Activated T-cell treated with anti-CD3 and anti-CD28 coated beads for 1 hour (primary cell): ENCODE measurements around the gene GHR.

ENCODE experiments used
- DNase-seq: peaks from one replicate; pipeline ENCODE4 v3.0.0-alpha.2; 2020; ENCODE audit warnings: low read depth

The GHR gene

GRCh38 chr5:42516282-42517042, 93.2 kb downstream of the GHR start:
- DNase-seq = no peak

- no peak for DNase-seq
Observed at GRCh38 chr5:42517164-42517563, 93.9 kb downstream of the GHR start.

GRCh38 chr5:42518595-42519221, 95.5 kb downstream of the GHR start:
- no peak for DNase-seq

- DNase-seq = no peak
Observed at GRCh38 chr5:42520203-42520602, 97.0 kb downstream of the GHR start.

- DNase-seq = no peak
Observed at GRCh38 chr5:42520957-42521356, 97.7 kb downstream of the GHR start.

GRCh38 chr5:42521406-42521805, 98.2 kb downstream of the GHR start:
- no peak for DNase-seq

GRCh38 chr5:42522783-42523182, 99.5 kb downstream of the GHR start:
- DNase-seq = no peak

GRCh38 chr5:42526179-42526578, 102.9 kb downstream of the GHR start:
- DNase-seq = no peak

- DNase-seq = no peak
Observed at GRCh38 chr5:42531611-42532010, 108.4 kb downstream of the GHR start.

GRCh38 chr5:42542106-42542505, 118.9 kb downstream of the GHR start:
- no peak for DNase-seq

GRCh38 chr5:42543774-42544173, 120.5 kb downstream of the GHR start:
- DNase-seq = no peak

GRCh38 chr5:42545038-42545437, 121.8 kb downstream of the GHR start:
- no peak for DNase-seq

- DNase-seq = no peak
Observed at GRCh38 chr5:42547141-42547540, 123.9 kb downstream of the GHR start.

- no peak for DNase-seq
Observed at GRCh38 chr5:42547894-42548293, 124.7 kb downstream of the GHR start.

GRCh38 chr5:42552597-42552996, 129.4 kb downstream of the GHR start:
- no peak for DNase-seq

- DNase-seq = no peak
Observed at GRCh38 chr5:42553461-42553860, 130.2 kb downstream of the GHR start.

GRCh38 chr5:42555010-42555409, 131.8 kb downstream of the GHR start:
- DNase-seq = no peak

GRCh38 chr5:42555797-42556196, 132.6 kb downstream of the GHR start:
- no peak for DNase-seq

- DNase-seq = no peak
Observed at GRCh38 chr5:42557689-42558088, 134.4 kb downstream of the GHR start.

GRCh38 chr5:42561656-42562055, 138.4 kb downstream of the GHR start:
- no peak for DNase-seq

- DNase-seq = no peak
Observed at GRCh38 chr5:42564689-42565356, 141.6 kb downstream of the GHR start.

- DNase-seq = no peak
Observed at GRCh38 chr5:42566652-42567295, 143.5 kb downstream of the GHR start.

GRCh38 chr5:42569325-42569724, 146.1 kb downstream of the GHR start:
- no peak for DNase-seq
